SK-N-SH (cell line): ENCODE data around the gene PRKCA. TPM values are rescaled to one million over a fixed set of nuclear protein-coding genes. Genes with fewer than 3 reads are reported as not detected.

Source experiments
- CTCF ChIA-PET: fragments of 300-600, 350-600 bp; formaldehyde crosslinking; extraction: SDS; loops from one replicate; lab custom pipeline; 2021; lab: Yijun Ruan, JAX
- POLR2A ChIA-PET: fragments of 350-600 bp; sonication (Branson Sonifier 250); formaldehyde crosslinking; extraction: SDS; loops from one replicate; lab custom pipeline; 2020; ENCODE audit warnings: antibody characterized with exemption, inconsistent platforms; lab: Yijun Ruan, JAX
- DNase-seq: peaks from one replicate; pipeline ENCODE4 v3.0.0; 2012
- H2AFZ ChIP-seq: fragments of 200-600 bp; sonication (generic); 2 replicates; pipeline ENCODE4 v1.8.1; 2016; ENCODE audit warnings: antibody characterized with exemption, mild to moderate bottlenecking, low read depth
- H3F3A ChIP-seq: fragments of 200-600 bp; sonication (generic); replicated peaks from 2 replicates; pipeline ENCODE3; 2016; ENCODE audit warnings: antibody characterized with exemption, mild to moderate bottlenecking; ENCODE audit not compliant: insufficient read depth
- H3K27ac ChIP-seq, 2 experiments: fragments of 200-500 bp in 1 of 2; fragments of 200-600 bp in 1 of 2; sonication (Bioruptor generic) in 1 of 2; sonication (generic), shearing (Covaris generic) in 1 of 2; 2 replicates each; pipeline versions ENCODE4 v1.5.1 to v1.6.1; 2014 to 2016; ENCODE audit warnings: low read depth in 2 of 2, inconsistent platforms in 1 of 2, low read length in 1 of 2, mild to moderate bottlenecking in 1 of 2, mixed read lengths in 1 of 2
- H3K27me3 ChIP-seq: fragments of 200-600 bp; sonication (generic), shearing (Covaris generic); 2 replicates; pipeline ENCODE4 v1.6.1; 2016; ENCODE audit warnings: mixed run types; ENCODE audit not compliant: insufficient read depth
- H3K36me3 ChIP-seq, 2 experiments: fragments of 200-500 bp in 1 of 2; fragments of 200-600 bp in 1 of 2; sonication (Bioruptor generic) in 1 of 2; sonication (generic) in 1 of 2; replicated peaks in 1 of 2; 2 replicates each; pipeline versions ENCODE3 to v1.5.1; 2014 to 2016; ENCODE audit warnings: low read length in 1 of 2, mild to moderate bottlenecking in 1 of 2; ENCODE audit not compliant: insufficient read depth in 2 of 2, control insufficient read depth in 1 of 2
- H3K4me1 ChIP-seq, 2 experiments: fragments of 200-500 bp in 1 of 2; fragments of 200-600 bp in 1 of 2; sonication (Bioruptor generic) in 1 of 2; sonication (generic), shearing (Covaris generic) in 1 of 2; 2 replicates each; pipeline versions ENCODE4 v1.5.1 to v1.6.1; 2014 to 2016; ENCODE audit warnings: low read depth in 1 of 2, low read length in 1 of 2, mixed run types in 1 of 2; ENCODE audit not compliant: insufficient read depth in 2 of 2, control insufficient read depth in 1 of 2
- H3K4me2 ChIP-seq: fragments of 200-600 bp; sonication (generic), shearing (Covaris generic); 2 replicates; pipeline ENCODE4 v1.6.1; 2017; ENCODE audit warnings: mixed run types
- H3K4me3 ChIP-seq, 2 experiments: fragments of 200-500 bp in 1 of 2; fragments of 200-600 bp in 1 of 2; sonication (Bioruptor generic) in 1 of 2; sonication (generic), shearing (Covaris generic) in 1 of 2; 2 replicates each; pipeline versions ENCODE4 v1.5.1 to v1.8.1; 2014 to 2016; ENCODE audit warnings: low read depth in 2 of 2, inconsistent platforms in 1 of 2, low read length in 1 of 2, mild to moderate bottlenecking in 1 of 2, mixed read lengths in 1 of 2, moderate library complexity in 1 of 2
- H3K79me2 ChIP-seq: fragments of 200-600 bp; sonication (generic); 2 replicates; pipeline ENCODE4 v1.8.1; 2017; ENCODE audit warnings: mild to moderate bottlenecking; ENCODE audit not compliant: insufficient read depth
- H3K9ac ChIP-seq: fragments of 200-600 bp; sonication (generic); 2 replicates; pipeline ENCODE4 v1.6.1; 2017; ENCODE audit warnings: mixed run types
- H3K9me2 ChIP-seq: fragments of 200-600 bp; sonication (generic); 2 replicates; pipeline ENCODE4 v1.6.1; 2017; ENCODE audit warnings: mixed run types
- H3K9me3 ChIP-seq: fragments of 200-600 bp; sonication (generic); 2 replicates; pipeline ENCODE4 v1.6.1; 2017; ENCODE audit warnings: mixed run types, mild to moderate bottlenecking, moderate library complexity
- H4K20me1 ChIP-seq: fragments of 200-600 bp; sonication (generic); 2 replicates; pipeline ENCODE4 v1.6.1; 2017; ENCODE audit warnings: mild to moderate bottlenecking, mixed run types; ENCODE audit not compliant: insufficient read depth
- CHD2 ChIP-seq: fragments of 150-350 bp; IDR thresholded peaks from 2 replicates; pipeline ENCODE4 v1.6.1; 2018; ENCODE audit warnings: low read length; ENCODE audit not compliant: partially characterized antibody
- CTCF ChIP-seq: fragments of 200-600 bp; sonication (generic); IDR thresholded peaks from 2 replicates; pipeline ENCODE4 v1.6.1; 2017; ENCODE audit warnings: antibody characterized with exemption, mild to moderate bottlenecking, moderate library complexity
- FOXM1 ChIP-seq: IDR thresholded peaks from 2 replicates; pipeline ENCODE4 v1.4.0; 2012; ENCODE audit warnings: low read depth, mild to moderate bottlenecking
- IRF3 ChIP-seq: fragments of 150-350 bp; IDR thresholded peaks from 2 replicates; pipeline ENCODE4 v1.6.1; 2016; ENCODE audit warnings: mild to moderate bottlenecking, low read depth, low read length
- NFIC ChIP-seq: IDR thresholded peaks from 2 replicates; pipeline ENCODE4 v1.4.0; 2012; ENCODE audit warnings: borderline replicate concordance
- NRF1 ChIP-seq: IDR thresholded peaks from 2 replicates; pipeline ENCODE4 v1.6.1; 2012; ENCODE audit warnings: low read depth, mild to moderate bottlenecking, low read length
- RAD21 ChIP-seq: IDR thresholded peaks from 2 replicates; pipeline ENCODE4 v1.6.1; 2012; ENCODE audit warnings: mild to moderate bottlenecking, low read length
- REST ChIP-seq: IDR thresholded peaks from 2 replicates; pipeline ENCODE4 v1.6.1; 2012; ENCODE audit warnings: mild to moderate bottlenecking, low read depth, low read length, moderate library complexity
- RFX5 ChIP-seq: IDR thresholded peaks from 2 replicates; pipeline ENCODE4 v1.6.1; 2012; ENCODE audit warnings: mild to moderate bottlenecking, improper control_type of control experiment, low read length
- SMC3 ChIP-seq: IDR thresholded peaks from 2 replicates; pipeline ENCODE4 v1.6.1; 2012; ENCODE audit warnings: low read depth, low read length, improper control_type of control experiment
- TCF12 ChIP-seq: IDR thresholded peaks from 2 replicates; pipeline ENCODE4 v1.4.0; 2012
- TEAD4 ChIP-seq: IDR thresholded peaks from 2 replicates; pipeline ENCODE4 v1.4.0; 2012; ENCODE audit warnings: mild to moderate bottlenecking, borderline replicate concordance; ENCODE audit not compliant: insufficient read depth
- USF2 ChIP-seq: fragments of 150-350 bp; IDR thresholded peaks from 2 replicates; pipeline ENCODE4 v1.6.1; 2017; ENCODE audit warnings: antibody characterized with exemption, low read length, low read depth, borderline replicate concordance
- ZBTB33 ChIP-seq: IDR thresholded peaks from 2 replicates; pipeline ENCODE4 v1.4.0; 2012; ENCODE audit warnings: low read depth, borderline replicate concordance
- WGBS: methylation state at CpG from one replicate; pipeline ENCODE4 v1.1.6; 2017; ENCODE audit warnings: low lambda C conversion rate; 5-methylcytosine and 5-hydroxymethylcytosine counted together
- polyA plus RNA-seq, 3 experiments: library from polyadenylated mRNA; depleted of rRNA; stranded (reverse); fragments of >200 nt; gene quantifications; 2 replicates each; pipeline ENCODE4 v1.2.3, GENCODE V29; 2012

The PRKCA gene
- polyA plus RNA-seq, 1 of the 3 experiments (the other 2 are of a cell fraction) = 108 TPM

GRCh38 chr17:66306446-66306845, 4.0 kb downstream of the PRKCA start:
- Histone ChIP-seq H3K79me2 (peaks cover 93% of the 10 kb centered on the region), H3K36me3 (peaks cover 53 to 63% of the 10 kb centered on the region in 2 experiments), H3K4me1 (peaks cover 36 to 38% of the 10 kb centered on the region in 2 experiments), H3K9me2 (no peaks in the 10 kb centered on the region), H3K9ac (peak overlapping the region; percentile 77), H3K4me2 (peak overlapping the region; percentile 88), H3F3A (peaks cover 43% of the 10 kb centered on the region), H3K27ac (peak overlapping the region; percentile 71 to 77), H3K27me3 (no peaks in the 10 kb centered on the region), H2AFZ (no peak overlapping the region), H3K4me3 (peak overlapping the region; percentile 51 to 93; a peak in 3 of 4 replicates), H3K9me3 (no peaks in the 10 kb centered on the region), H4K20me1 (peaks cover 69% of the 10 kb centered on the region)
- TF ChIP-seq RFX5 (no peak), FOXM1 (no peak), CHD2 (no peak), TCF12 (peak; percentile 12; the same call in 1 of the 2 replicates), SMC3 (no peak), CTCF (no peak), NRF1 (no peak)
- POLR2A ChIA-PET = interaction anchor here (0.6 kb wide), 1 partner anchor 92 kb away, joined by 3 read pairs; no protein-coding TSS in a partner anchor
- no peak for DNase-seq
- 52% methylated on average over 5 of the region's 5 CpGs for WGBS
- CTCF ChIA-PET = interaction anchor here (0.6 to 1.2 kb wide), 8 partner anchors 12 to 635 kb away, joined by 3 to 4 read pairs (median 3); no protein-coding TSS in a partner anchor

- WGBS = 77% methylated on average over 2 of the region's 2 CpGs
- CTCF ChIA-PET = interaction anchor here (0.6 to 1.1 kb wide), 4 partner anchors 11 to 319 kb away, joined by 3 to 4 read pairs (median 4); no protein-coding TSS in a partner anchor
These were observed 4.8 kb downstream of the PRKCA start for GRCh38 chr17:66307257-66307656.

More at GRCh38 chr17:66307257-66307656, 4.8 kb downstream of the PRKCA start:
- Histone ChIP-seq H2AFZ (no peak overlapping the region), H3K9ac (no peak overlapping the region), H3K9me3 (no peaks in the 10 kb centered on the region), H3K79me2 (peaks cover 96% of the 10 kb centered on the region), H3K9me2 (no peaks in the 10 kb centered on the region), H3K4me1 (peaks cover 32 to 37% of the 10 kb centered on the region in 2 experiments), H3K4me3 (peak overlapping the region in 1 of 2 experiments; percentile 93; a peak in 2 of 4 replicates), H4K20me1 (peaks cover 69% of the 10 kb centered on the region), H3K27me3 (no peaks in the 10 kb centered on the region), H3K27ac (peak overlapping the region; percentile 4 to 71; a peak in 3 of 4 replicates), H3K4me2 (peak overlapping the region; percentile 88), H3F3A (peaks cover 43% of the 10 kb centered on the region), H3K36me3 (peaks cover 53 to 71% of the 10 kb centered on the region in 2 experiments)
- POLR2A ChIA-PET = no interaction called here
- TF ChIP-seq TEAD4 (no peak), NFIC (no peak), USF2 (no peak), ZBTB33 (no peak), IRF3 (no peak), RAD21 (no peak), NRF1 (no peak), REST (no peak)
- DNase-seq = no peak
